Ovary (tissue), 9 donors: Measurements from ENCODE around the gene TRAM2. TPM values are rescaled to one million over a fixed set of nuclear protein-coding genes. Genes with fewer than 3 reads are reported as not detected.

Source experiments
- DNase-seq, 5 donors: peaks; one replicate each; pipeline ENCODE4 v3.0.0-alpha.2; 2019 to 2020
- H3K27ac ChIP-seq, 2 donors: fragments of 200-600 bp; one replicate each; pipeline versions ENCODE4 v1.5.1 to v1.8.0; 2019 to 2022
- H3K27me3 ChIP-seq: fragments of 200-600 bp; one replicate; pipeline ENCODE4 v1.8.0; 2022
- H3K36me3 ChIP-seq: fragments of 200-600 bp; sonication (generic); one replicate; pipeline ENCODE4 v1.5.1; 2019
- H3K4me1 ChIP-seq: one replicate; pipeline ENCODE4 v1.8.1; 2013; ENCODE audit warnings: mild to moderate bottlenecking, moderate library complexity; ENCODE audit not compliant: insufficient read depth
- H3K4me3 ChIP-seq: fragments of 200-600 bp; sonication (generic); one replicate; pipeline ENCODE4 v1.5.1; 2017
- H3K9me3 ChIP-seq, 2 donors: fragments of 200-600 bp in 1 of 2; sonication (generic) in 1 of 2; one replicate each; pipeline versions ENCODE4 v1.5.1 to v1.8.1; 2013 to 2019; ENCODE audit warnings: mild to moderate bottlenecking in 1 of 2, moderate library complexity in 1 of 2
- EP300 ChIP-seq: sonication (generic); formaldehyde crosslinking; IDR thresholded peaks from one replicate; pipeline ENCODE4 v1.6.1; 2017; ENCODE audit warnings: antibody characterized with exemption
- POLR2A ChIP-seq: fragments of 450-650 bp; IDR thresholded peaks from one replicate; pipeline ENCODE4 v1.6.1; 2017; ENCODE audit warnings: antibody characterized with exemption, mild to moderate bottlenecking, moderate library complexity
- WGBS, 3 donors: extraction: QIAGEN DNeasy Blood & Tissue Kit in 1 of 3; methylation state at CpG; one replicate each; pipeline versions ENCODE4 v1.1.5 to v1.1.7; 2013 to 2017; 5-methylcytosine and 5-hydroxymethylcytosine counted together
- intact Hi-C, 4 donors: fragments of 100-400 bp; cut with DNase I; formaldehyde crosslinking; loops; one replicate each; pipeline versions ENCODE4 v1.11.0 to v1.15.1; 2022 to 2023
- polyA plus RNA-seq, 2 donors: library from polyadenylated mRNA; stranded (reverse); fragments of 200-250 nt in 1 of 2; fragments of 350-450 nt in 1 of 2; fragmentation: Illumina TruSeq in 1 of 2; extraction: RNeasy Lipid Tissue Mini Kit (QIAGEN cat#74804) in 1 of 2; gene quantifications; one replicate each; pipeline ENCODE4 v1.2.3, GENCODE V29; 2013 to 2014
- total RNA-seq, 7 donors: library from RNA; depleted of rRNA in 2 of 7; stranded (reverse); fragments of >200 nt in 2 of 7; fragmentation: NEBNext Ultra II Directional in 3 of 7; extraction: Animal tissue kit (Norgen Biotek cat#: 25700) in 3 of 7; gene quantifications; one replicate each; pipeline versions ENCODE4 v1.1.0 to v1.2.4, GENCODE V29; 2016 to 2023
- TF ChIP-seq, protein P1 (sequence below), 3 donors: fragments of 450-650 bp in 2 of 3; fragments of 200-600 bp in 1 of 3; IDR thresholded peaks; one replicate each; pipeline versions ENCODE4 v1.5.1 to v1.8.0; 2016 to 2022; ENCODE audit warnings: antibody characterized with exemption in 3 of 3, mild to moderate bottlenecking in 1 of 3
- donor health status: DM: no; HTN: no; CAD: no; lungs with moderate emphysema.
- donor health status: DM: no; HTN: no; CAD: no.
- donor health status: Bipolar disorder and iron deficiency.
- donor health status: DM: yes; HTN: yes; CAD: no.
- donor health status: DM: no; HTN: no; CAD: no.
- donor health status: DM: yes; HTN: yes; CAD: no.

The TRAM2 gene
- total and polyA plus RNA-seq, 9 donors = 7.7 to 36.9 (median 22.0) TPM

DNA sequence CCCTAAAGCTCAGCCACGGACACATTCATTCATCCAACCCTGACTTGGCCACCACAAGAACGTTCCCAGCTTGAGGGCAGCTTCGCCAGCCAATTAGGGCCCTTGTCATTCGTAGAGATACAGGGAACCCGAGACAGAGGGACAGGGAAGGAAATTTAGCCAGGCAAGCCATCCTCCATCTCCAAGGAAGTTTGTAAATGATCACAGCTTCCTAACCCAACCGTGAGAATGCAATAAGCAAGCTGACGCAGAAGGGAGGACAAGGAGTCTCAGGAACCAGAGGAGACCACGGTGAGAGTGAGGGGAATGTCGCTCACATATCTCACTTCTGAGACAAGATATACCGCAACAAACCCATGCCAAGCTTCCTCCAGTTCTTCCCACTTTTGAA lies 1.4 kb downstream of the TRAM2 start:
- Histone ChIP-seq H3K27ac (peak overlapping the region; percentile 38 to 47), H3K27me3 (no peaks in the 10 kb centered on the region), H3K4me3 (peak overlapping the region; percentile 80), H3K4me1 (peaks cover 14% of the 10 kb centered on the region), H3K36me3 (no peaks in the 10 kb centered on the region), H3K9me3 (no peaks in the 10 kb centered on the region)
- DNase-seq = no peak
- WGBS, 3 donors = 8 to 12% (median 10%) methylated on average over 10 of the region's 10 CpGs
- TF ChIP-seq, protein P1, sequence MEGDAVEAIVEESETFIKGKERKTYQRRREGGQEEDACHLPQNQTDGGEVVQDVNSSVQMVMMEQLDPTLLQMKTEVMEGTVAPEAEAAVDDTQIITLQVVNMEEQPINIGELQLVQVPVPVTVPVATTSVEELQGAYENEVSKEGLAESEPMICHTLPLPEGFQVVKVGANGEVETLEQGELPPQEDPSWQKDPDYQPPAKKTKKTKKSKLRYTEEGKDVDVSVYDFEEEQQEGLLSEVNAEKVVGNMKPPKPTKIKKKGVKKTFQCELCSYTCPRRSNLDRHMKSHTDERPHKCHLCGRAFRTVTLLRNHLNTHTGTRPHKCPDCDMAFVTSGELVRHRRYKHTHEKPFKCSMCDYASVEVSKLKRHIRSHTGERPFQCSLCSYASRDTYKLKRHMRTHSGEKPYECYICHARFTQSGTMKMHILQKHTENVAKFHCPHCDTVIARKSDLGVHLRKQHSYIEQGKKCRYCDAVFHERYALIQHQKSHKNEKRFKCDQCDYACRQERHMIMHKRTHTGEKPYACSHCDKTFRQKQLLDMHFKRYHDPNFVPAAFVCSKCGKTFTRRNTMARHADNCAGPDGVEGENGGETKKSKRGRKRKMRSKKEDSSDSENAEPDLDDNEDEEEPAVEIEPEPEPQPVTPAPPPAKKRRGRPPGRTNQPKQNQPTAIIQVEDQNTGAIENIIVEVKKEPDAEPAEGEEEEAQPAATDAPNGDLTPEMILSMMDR (IDR thresholded peaks at IDR 0.05) = no peak
- no peak for TF ChIP-seq EP300
- TF ChIP-seq POLR2A = no peak
- intact Hi-C loops = loop anchor here (5.0 to 10.0 kb wide), 4 partner anchors 58 to 158 kb away; partner anchors contain the start of gene EFHC1 (in 1 of the 4)

DNA sequence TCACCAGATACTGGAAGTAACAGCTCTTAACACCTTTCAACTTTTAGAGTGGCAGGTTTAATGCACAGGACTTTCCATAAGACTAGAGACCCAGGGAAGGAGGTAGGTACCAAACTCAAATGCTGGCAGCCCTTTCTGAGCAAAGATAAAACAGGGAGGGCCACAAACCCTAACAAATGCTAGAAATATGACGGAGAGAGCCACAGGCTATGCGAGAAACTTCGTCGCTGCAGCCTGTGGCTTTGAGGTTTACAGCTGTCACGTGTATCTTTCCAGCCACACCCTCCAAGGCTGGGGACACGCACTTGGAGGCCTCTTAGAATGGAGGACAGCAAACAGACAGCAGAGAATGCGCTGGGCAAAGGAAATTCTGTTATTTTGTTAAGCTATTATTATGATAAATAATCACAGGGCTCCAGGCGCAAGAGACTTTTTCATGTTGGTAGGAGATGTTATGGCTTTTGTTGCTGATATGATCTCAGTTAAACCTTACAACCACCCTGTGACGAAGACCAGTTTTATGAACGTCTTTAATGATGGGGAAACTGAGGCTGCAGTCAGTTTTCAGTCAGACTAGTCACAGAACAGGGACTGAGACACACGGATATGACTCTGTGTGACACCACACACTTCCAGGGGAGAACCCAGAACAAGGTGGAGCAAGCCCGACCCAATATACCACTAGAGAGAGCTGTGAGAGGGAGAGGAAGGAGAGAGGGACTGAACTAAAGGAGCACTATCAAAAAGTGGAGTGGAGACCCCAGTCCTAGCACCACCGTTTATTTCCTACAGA lies 2.0 kb downstream of the TRAM2 start:
- Histone ChIP-seq H3K4me3 (peak overlapping the region; percentile 80), H3K9me3 (no peaks in the 10 kb centered on the region), H3K27ac (peak overlapping the region; percentile 38 to 47), H3K27me3 (no peaks in the 10 kb centered on the region), H3K4me1 (peaks cover 17% of the 10 kb centered on the region), H3K36me3 (no peaks in the 10 kb centered on the region)
- intact Hi-C loops = loop anchor here (5.0 to 10.0 kb wide), 4 partner anchors 58 to 158 kb away; partner anchors contain the start of gene EFHC1 (in 1 of the 4)
- peak in 1 of 5 donors; percentile 38 for DNase-seq
- WGBS, 3 donors = 11 to 24% (median 23%) methylated on average over 13 of the region's 13 CpGs
- TF ChIP-seq POLR2A = no peak
- TF ChIP-seq, protein P1 (IDR thresholded peaks at IDR 0.05) = no peak
- TF ChIP-seq EP300 = no peak

DNA sequence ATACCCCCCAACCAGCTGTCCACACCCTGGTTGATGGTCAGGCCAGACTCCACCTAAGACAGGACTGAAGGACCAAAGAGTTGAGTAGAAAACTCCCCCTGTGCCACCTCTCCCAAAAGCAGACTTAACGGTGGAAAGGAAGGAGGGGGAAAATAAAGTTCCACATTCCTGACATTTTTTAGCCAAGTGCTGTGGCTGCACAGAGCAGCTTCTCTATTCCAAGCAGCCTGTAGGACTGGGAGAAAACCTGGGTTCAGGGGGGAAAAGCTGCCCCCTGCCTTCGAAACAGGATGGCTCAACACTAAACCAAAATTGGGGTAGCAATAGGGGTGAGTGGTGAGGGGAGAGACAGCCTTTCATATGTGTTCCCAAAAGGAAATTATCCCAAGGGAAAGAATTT lies 3.6 kb downstream of the TRAM2 start:
- no peak for DNase-seq
- WGBS, 3 donors = 0 to 13% (median 10%) methylated on average over 2 of the region's 2 CpGs
- H3K4me1 ChIP-seq = peaks cover 20% of the 10 kb centered on the region
- H3K9me3 ChIP-seq = no peaks in the 10 kb centered on the region
- TF ChIP-seq, protein P1 (IDR thresholded peaks at IDR 0.05) = peak in 1 of 3 donors; percentile 7
- TF ChIP-seq EP300 = no peak
- no peaks in the 10 kb centered on the region for H3K27me3 ChIP-seq
- intact Hi-C loops = loop anchor here in 2 of 4 donors (10.0 kb wide), 2 partner anchors 58 to 148 kb away; partner anchors contain the start of gene EFHC1 (in 1 of the 2)
- H3K36me3 ChIP-seq = no peaks in the 10 kb centered on the region
- H3K27ac ChIP-seq = peak overlapping the region in 1 of 2 donors; percentile 3
- H3K4me3 ChIP-seq = peak overlapping the region; percentile 13

- peaks cover 23% of the 10 kb centered on the region for H3K4me1 ChIP-seq
- no peak for TF ChIP-seq EP300
- no peak for TF ChIP-seq POLR2A
- TF ChIP-seq, protein P1 (IDR thresholded peaks at IDR 0.05) = no peak
These were observed 4.3 kb downstream of the TRAM2 start for GRCh38 chr6:52572536-52572935.

More at GRCh38 chr6:52572536-52572935, 4.3 kb downstream of the TRAM2 start:
- no peak overlapping the region for H3K27ac ChIP-seq
- 89 to 99% (median 90%) methylated on average over 4 of the region's 4 CpGs for WGBS, 3 donors
- no peaks in the 10 kb centered on the region for H3K27me3 ChIP-seq
- H3K4me3 ChIP-seq = no peak overlapping the region
- DNase-seq = no peak
- no peaks in the 10 kb centered on the region for H3K36me3 ChIP-seq
- intact Hi-C loops = loop anchor here in 2 of 4 donors (10.0 kb wide), 2 partner anchors 58 to 148 kb away; partner anchors contain the start of gene EFHC1 (in 1 of the 2)
- H3K9me3 ChIP-seq = no peaks in the 10 kb centered on the region
